GM21390 (cell line): ENCODE measurements around the gene GSK3B.
"Not testable (repeated sequence)": the region's sequence is repeated elsewhere in the genome, so short reads cannot be mapped to it uniquely, and the experiment has no call there.

Source experiments
- ATAC-seq: cut with Tn5 transposase; IDR thresholded peaks from one replicate; pipeline ENCODE4 v1.9.1; 2021; ENCODE audit not compliant: unreplicated experiment

Gene GSK3B

GRCh38 chr3:119888681-119889080 lies 205.6 kb downstream of the GSK3B start:
- ATAC-seq: not testable (repeated sequence)

DNA sequence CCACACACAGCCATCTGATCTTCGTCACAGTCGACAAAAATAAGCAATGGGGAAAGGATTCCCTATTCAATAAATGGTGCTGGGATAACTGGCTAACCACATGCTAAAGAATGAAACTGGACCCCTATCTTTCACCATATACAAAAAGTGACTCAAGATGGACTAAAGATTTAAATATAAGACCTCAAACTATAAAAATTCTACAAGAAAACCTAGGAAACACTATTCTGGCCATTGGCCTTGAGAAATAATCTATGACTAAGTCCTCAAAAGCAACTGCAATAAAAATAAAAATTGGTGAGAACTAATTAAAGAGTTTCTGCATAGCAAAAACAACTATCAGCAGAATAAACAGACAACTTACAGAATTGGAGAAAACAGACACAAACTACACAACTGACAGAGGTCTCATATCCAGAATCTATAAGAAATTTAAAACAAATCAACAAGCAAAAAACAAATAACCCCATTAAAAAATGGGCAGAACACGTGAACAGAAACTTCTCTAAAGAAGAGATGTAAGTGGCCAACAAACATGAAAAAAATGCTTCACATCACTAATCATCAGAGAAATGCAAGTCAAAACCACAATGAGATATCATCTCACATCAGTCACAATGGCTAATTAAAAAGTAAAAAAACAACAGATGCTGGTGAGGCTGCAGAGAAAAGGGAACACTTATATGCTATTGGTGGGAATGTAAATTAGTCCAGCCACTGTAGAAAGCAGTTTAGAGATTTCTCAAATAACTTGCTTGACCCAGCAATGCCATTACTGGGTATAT lies 208.3 kb downstream of the GSK3B start:
- ATAC-seq: no peak

- ATAC-seq: no peak
Observed at GRCh38 chr3:119884161-119884557, 210.1 kb downstream of the GSK3B start.

DNA sequence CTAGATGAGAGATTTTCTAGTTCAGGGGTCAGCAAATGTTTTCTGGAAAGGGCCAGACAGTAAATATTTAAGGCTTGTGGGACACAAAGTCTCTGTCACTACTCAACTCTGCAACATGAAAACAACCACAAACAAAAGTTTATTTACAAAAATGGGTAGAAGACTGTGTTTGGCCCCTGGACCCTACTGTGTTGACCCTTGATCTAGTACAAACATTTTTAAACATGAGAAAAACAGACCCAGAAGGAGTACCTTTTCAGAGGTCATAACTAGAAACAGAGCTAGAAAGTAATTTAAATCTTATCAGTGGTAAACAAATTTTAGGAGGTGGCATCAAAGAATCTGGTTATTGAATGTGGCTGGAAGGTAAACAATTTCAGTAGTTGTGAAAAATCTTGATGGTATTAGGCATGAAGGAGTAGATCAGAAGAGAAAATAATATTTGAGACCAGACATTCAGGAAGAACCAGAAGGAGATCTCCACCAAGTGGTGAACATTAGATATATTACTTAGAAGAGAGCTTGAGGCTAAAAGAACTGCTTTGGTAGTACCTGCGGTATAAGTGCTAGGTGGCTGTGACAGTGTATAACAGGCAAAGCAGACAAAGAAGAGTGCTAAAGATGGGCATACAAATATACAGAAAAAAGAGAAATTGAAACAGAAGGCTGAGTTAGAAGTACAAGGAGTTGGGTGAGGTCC lies 210.6 kb downstream of the GSK3B start:
- ATAC-seq: no peak

DNA sequence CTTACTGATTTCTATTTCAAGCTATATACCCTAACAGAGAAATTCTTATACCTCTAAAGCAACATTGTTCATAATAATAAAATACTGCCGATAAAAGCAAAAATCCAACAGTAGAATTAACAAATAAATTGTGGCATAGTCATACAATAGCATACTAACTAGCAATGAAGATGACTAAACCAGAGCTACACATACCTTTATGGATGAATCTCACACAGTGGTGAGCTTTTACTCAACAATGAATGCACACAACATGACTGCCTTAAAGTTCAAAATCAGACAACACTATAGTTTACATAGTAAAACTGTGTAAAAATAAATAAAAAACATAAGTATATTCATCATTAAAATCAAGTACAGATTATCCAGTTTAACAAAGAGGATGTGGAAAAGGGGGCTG lies 213.3 kb downstream of the GSK3B start:
- no peak for ATAC-seq

DNA sequence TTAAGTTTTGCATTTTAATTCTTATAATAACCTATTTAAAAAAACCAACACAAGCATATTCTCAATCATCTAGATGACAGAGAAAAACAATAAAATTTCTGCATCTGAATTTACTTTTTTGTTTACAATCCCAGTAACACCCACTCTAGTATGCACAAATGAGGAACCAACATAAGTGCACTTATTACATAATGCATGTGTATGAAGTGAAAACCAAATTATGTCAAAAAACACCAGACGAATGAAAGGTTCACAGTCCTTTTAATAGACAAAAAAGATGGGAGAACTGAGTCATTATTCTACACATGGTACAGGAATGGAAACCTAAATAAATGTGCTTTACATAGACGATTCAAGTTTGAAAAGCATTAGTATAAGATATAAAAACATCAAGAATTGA lies 220.6 kb downstream of the GSK3B start:
- ATAC-seq: no peak

DNA sequence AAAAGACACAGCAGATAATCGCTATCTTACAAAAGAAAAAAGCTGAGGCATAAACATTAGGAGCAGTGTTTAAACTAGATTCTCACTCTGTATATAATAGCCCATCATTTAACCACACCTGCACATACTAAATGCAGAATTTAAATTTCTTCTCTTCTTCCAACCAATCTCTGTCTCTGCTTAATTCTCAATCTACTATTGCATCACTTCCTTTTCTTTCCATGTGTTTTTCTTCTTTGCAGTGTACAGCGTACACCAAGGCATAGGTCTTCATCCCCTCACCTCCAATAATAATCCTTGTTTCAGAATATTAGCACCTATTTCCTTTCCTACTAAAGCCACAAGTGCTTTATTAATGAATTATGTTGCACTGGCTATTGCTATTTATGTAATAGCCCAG lies 221.5 kb downstream of the GSK3B start:
- ATAC-seq: no peak

- no peak for ATAC-seq
Observed at GRCh38 chr3:119871571-119871970, 222.7 kb downstream of the GSK3B start.

DNA sequence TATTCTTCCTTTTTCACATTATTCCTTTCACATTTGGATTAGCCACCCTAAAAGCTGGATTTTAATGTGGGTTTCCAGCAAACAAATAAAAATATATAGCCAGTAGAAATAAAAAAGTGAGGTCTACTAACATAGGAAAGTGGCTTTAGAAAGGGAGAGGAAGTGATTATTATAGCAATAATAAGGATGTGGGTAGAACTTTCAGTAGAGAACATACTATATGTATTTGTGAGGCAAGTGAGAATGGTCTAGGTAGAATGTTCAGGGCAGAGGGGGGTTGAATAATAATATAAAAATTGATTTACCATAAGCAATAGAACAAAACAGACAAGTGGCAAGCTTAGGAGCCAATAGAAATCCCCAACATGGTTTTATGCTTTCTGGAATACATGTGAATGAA lies 223.7 kb downstream of the GSK3B start:
- no peak for ATAC-seq

- no peak for ATAC-seq
Observed at GRCh38 chr3:119864476-119864875, 229.8 kb downstream of the GSK3B start.

DNA sequence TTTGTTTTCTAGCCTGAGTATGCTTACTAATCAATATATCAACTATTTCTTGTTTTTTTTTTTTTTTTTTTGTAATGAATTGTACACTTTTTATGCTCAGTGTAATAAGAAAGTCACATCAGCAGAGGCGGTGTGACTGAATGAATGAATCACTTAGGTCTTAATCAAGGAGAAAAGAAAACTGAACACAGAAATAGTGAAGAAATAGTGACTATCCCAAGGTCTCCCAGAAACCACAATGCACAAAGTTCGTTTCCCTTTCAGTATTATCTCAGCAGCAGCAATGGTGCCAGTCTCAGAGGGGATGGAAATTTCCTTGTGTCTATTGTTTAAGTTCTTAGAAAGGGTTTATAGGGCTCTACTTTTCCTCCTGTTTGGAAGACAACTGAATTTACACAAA lies 231.6 kb downstream of the GSK3B start:
- no peak for ATAC-seq

GRCh38 chr3:119861681-119862080 lies 232.6 kb downstream of the GSK3B start:
- ATAC-seq: no peak

DNA sequence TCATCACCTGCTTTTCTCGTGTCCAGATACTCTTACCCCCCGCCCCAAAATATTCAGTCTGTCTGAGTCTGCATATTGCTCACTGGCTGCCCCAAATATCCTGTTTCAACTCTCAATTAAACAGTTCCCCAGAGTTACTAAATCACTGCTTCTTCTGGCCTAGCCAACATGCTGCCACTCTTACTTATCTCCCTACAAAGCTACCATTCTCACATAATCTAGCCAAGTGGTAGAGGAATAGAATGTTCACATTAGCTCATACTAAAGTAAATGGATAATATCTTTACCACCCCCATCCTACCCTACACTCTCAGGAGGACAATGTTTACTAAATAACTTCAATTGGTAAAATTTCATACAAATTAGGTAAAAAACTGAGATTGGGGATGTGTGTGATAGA lies 234.5 kb downstream of the GSK3B start:
- no peak for ATAC-seq

- no peak for ATAC-seq
Observed at GRCh38 chr3:119858957-119859356, 235.3 kb downstream of the GSK3B start.

DNA sequence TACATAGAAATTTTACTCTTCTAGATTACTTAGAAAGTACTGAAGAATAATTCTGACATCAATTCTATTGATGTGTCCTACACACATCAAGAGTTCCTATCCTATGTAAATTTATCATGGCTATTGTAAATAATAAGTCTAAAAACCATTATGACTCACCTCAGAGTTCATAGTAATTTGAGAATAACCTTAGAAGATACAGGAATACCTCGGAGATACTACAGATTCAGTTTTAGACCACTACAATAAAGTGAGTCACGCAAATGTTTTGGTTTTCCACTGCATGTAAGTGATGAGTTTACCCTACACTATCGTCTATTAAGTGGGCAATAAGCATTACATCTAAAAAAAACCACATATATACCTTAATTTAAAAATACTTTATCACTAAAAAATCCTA lies 237.6 kb downstream of the GSK3B start:
- no peak for ATAC-seq

DNA sequence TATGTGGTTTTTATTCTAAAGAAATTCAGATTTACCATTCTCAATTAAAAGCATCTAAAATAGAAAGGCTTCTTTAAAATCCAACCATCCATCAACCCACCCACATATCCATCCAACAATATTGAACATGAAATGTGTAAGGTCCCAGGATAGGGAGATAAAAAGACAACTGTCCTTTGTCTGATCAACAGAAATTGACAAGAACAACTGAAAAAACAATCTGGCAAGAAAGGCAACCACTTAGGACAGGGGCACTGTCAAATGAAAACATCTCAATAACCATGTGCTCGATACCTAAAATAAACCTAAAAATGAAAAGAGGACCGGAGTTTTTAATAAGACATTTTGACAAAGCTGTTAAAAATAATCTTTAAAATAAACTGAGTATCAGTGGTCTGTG lies 245.1 kb downstream of the GSK3B start:
- ATAC-seq: no peak

GRCh38 chr3:119841808-119842471 lies 252.3 kb downstream of the GSK3B start:
- no peak for ATAC-seq

DNA sequence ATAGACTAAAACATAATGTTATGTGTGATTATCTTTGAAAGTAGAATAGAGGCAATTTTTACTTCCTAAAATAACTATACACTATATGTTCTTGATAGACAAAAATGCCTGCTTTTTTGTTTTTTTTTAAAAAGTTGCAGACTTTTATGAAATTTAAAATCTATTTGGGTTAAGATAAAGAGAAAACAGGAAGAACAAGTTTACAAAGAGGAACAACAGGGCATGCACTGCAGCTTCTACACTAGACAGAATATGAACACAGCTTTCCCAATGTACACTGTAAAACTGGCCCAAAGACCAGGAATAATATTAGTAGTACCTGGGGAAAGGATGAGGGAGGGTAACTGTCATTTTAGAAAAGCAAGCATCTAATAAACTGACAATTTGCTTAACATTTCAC lies 258.7 kb downstream of the GSK3B start:
- ATAC-seq: no peak

- ATAC-seq: no peak
Observed at GRCh38 chr3:119834754-119835370, 259.4 kb downstream of the GSK3B start.

DNA sequence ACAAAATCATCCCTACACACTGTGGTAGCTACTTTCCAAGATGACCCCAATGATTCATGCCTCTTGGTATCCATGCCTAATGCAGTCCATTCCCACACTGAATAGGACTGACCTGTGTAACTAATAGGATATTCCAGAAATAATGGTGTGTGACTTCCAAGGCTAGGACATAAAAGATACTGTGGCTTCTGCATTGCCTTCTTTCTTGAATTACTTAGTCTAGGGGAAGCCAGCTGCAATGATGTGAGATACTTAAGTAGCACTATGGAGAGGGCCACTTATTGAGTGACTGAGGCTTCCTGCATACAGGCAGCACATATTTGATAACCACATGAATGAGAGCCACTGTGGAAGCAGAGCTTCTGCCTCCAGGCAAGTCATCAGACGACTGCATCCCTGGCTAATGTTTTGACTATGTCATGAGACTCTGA lies 262.3 kb downstream of the GSK3B start:
- ATAC-seq: no peak

DNA sequence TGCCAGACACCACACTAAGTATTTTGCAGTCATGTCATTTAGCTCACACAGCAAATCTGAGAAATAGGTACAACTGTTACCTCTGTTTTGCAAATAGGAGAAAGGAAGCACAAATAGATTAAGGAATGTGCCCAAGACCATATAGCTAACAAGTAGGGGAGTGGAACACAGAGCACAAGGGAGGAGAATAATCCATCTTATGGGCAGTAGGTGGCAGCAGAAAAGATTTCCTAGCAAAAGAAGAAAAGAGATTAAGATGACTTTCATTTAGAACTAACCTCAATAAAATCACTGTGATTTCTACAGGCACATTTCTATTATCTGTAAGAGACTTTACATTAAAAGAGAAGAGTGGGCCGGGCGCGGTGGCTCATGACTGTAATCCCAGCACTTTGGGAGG lies 263.2 kb downstream of the GSK3B start:
- ATAC-seq: no peak

DNA sequence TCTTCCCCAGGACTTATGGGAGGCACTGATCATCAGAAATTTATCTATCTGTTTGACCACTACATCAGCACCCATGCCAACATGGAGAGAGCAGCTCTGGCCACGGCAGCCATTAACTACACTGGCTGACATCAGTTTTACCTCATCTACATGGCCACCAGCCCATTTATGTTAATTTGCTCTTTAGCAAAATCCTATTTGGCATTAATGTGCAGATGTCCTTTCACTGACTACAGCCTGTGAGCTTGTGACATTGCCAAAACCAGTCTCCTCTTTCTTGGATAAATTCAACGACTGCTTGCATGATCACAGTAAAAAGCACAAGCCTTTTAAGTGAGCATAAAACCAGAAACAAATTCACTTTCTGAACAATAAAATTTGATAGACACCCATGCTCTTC lies 264.8 kb downstream of the GSK3B start:
- ATAC-seq: no peak
